ENCODE results near the gene ZSWIM2.

- TF ChIP-seq CTCF (IDR thresholded peaks at IDR 0.05) (no peak), POLR2A (IDR thresholded peaks at IDR 0.05) (no peak)
These were observed 21.6 kb downstream of the ZSWIM2 start for GRCh38 chr2:186827411-186827810.

All from adrenal gland (tissue), 5 donors.